Mesenchymal stem cell (in vitro differentiated cells and primary cell): ENCODE results near the gene DRICH1.
"Not testable (repeated sequence)": the region's sequence is repeated elsewhere in the genome, so short reads cannot be mapped to it uniquely, and the experiment has no call there.

Source experiments
- DNase-seq: peaks from one replicate; pipeline ENCODE4 v3.0.0-alpha.2; 2013
- H2AFZ ChIP-seq: one replicate; pipeline ENCODE4 v1.6.1; 2013; ENCODE audit warnings: low read depth, mild to moderate bottlenecking, control low read depth, inconsistent platforms, low read length, moderate library complexity
- H2AK5ac ChIP-seq: 2 replicates; pipeline ENCODE4 v1.6.1; 2013; ENCODE audit warnings: low read length, moderate library complexity, mild to moderate bottlenecking, inconsistent platforms; ENCODE audit not compliant: severe bottlenecking
- H2BK120ac ChIP-seq: one replicate; pipeline ENCODE4 v1.6.1; 2013; ENCODE audit warnings: low read depth, mild to moderate bottlenecking, inconsistent platforms, low read length, moderate library complexity
- H2BK12ac ChIP-seq, 2 experiments: one replicate each; pipeline ENCODE4 v1.6.1; 2013; ENCODE audit warnings: inconsistent platforms in 2 of 2, low read length in 2 of 2, mild to moderate bottlenecking in 2 of 2, moderate library complexity in 2 of 2, control low read depth in 1 of 2
- H2BK15ac ChIP-seq: one replicate; pipeline ENCODE4 v1.6.1; 2013; ENCODE audit warnings: mild to moderate bottlenecking, low read depth, inconsistent platforms; ENCODE audit not compliant: poor library complexity, severe bottlenecking
- H2BK5ac ChIP-seq: 2 replicates; pipeline ENCODE4 v1.6.1; 2013; ENCODE audit warnings: low read depth, mild to moderate bottlenecking, low read length, control low read depth, inconsistent platforms; ENCODE audit not compliant: poor library complexity, severe bottlenecking
- H3K14ac ChIP-seq, 2 experiments: one replicate each; pipeline ENCODE4 v1.6.1; 2013; ENCODE audit warnings: inconsistent platforms in 2 of 2, low read length in 2 of 2, control low read depth in 1 of 2, mild to moderate bottlenecking in 1 of 2, moderate library complexity in 1 of 2
- H3K18ac ChIP-seq, 2 experiments: one replicate each; pipeline ENCODE4 v1.6.1; 2013; ENCODE audit warnings: inconsistent platforms in 2 of 2, low read length in 2 of 2, control low read depth in 1 of 2, low read depth in 1 of 2, mild to moderate bottlenecking in 1 of 2
- H3K23ac ChIP-seq, 2 experiments: one replicate each; pipeline ENCODE4 v1.6.1; 2013; ENCODE audit warnings: inconsistent platforms in 2 of 2, low read length in 2 of 2, mild to moderate bottlenecking in 2 of 2, moderate library complexity in 2 of 2, control low read depth in 1 of 2
- H3K27ac ChIP-seq: 2 replicates; pipeline ENCODE4 v1.5.1; 2013; ENCODE audit warnings: mild to moderate bottlenecking, moderate library complexity, low read length, control low read depth, inconsistent platforms; ENCODE audit not compliant: poor library complexity, severe bottlenecking
- H3K27me3 ChIP-seq, 2 experiments: 2 replicates each; pipeline versions ENCODE4 v1.6.1 to v1.7.0; 2013; ENCODE audit warnings: low read length in 2 of 2, mild to moderate bottlenecking in 2 of 2, moderate library complexity in 2 of 2, control low read depth in 1 of 2, inconsistent platforms in 1 of 2; ENCODE audit not compliant: control insufficient read depth in 1 of 2, insufficient read depth in 1 of 2
- H3K36me3 ChIP-seq, 2 experiments: 2 replicates each; pipeline versions ENCODE4 v1.6.1 to v1.7.0; 2013; ENCODE audit warnings: low read length in 2 of 2, control low read depth in 1 of 2, inconsistent platforms in 1 of 2, low read depth in 1 of 2, mild to moderate bottlenecking in 1 of 2; ENCODE audit not compliant: insufficient read depth in 2 of 2, control insufficient read depth in 1 of 2
- H3K4ac ChIP-seq, 2 experiments: one replicate each; pipeline ENCODE4 v1.6.1; 2013; ENCODE audit warnings: inconsistent platforms in 2 of 2, low read length in 2 of 2, mild to moderate bottlenecking in 2 of 2, moderate library complexity in 2 of 2, control low read depth in 1 of 2, low read depth in 1 of 2
- H3K4me1 ChIP-seq: 2 replicates; pipeline ENCODE4 v1.6.1; 2013; ENCODE audit warnings: low read depth, low read length, control low read depth; ENCODE audit not compliant: control insufficient read depth, insufficient read depth
- H3K4me2 ChIP-seq: 2 replicates; pipeline ENCODE4 v1.6.1; 2013; ENCODE audit warnings: low read length, mild to moderate bottlenecking, inconsistent platforms; ENCODE audit not compliant: poor library complexity, severe bottlenecking
- H3K4me3 ChIP-seq, 2 experiments: 2 replicates each; pipeline versions ENCODE4 v1.5.1 to v1.7.0; 2013; ENCODE audit warnings: low read length in 2 of 2, mild to moderate bottlenecking in 2 of 2, control low read depth in 1 of 2, low read depth in 1 of 2; ENCODE audit not compliant: insufficient read depth in 1 of 2
- H3K79me1 ChIP-seq: replicated peaks from 2 replicates; pipeline ENCODE4 v1.6.1; 2013; ENCODE audit warnings: mild to moderate bottlenecking, control low read depth, low read length, inconsistent platforms; ENCODE audit not compliant: poor library complexity, severe bottlenecking
- H3K9ac ChIP-seq: 2 replicates; pipeline ENCODE4 v1.7.0; 2013; ENCODE audit warnings: mild to moderate bottlenecking, low read length, moderate library complexity
- H3K9me3 ChIP-seq: 2 replicates; pipeline ENCODE4 v1.7.0; 2013; ENCODE audit warnings: mild to moderate bottlenecking, low read length; ENCODE audit not compliant: control insufficient read depth
- H4K8ac ChIP-seq: one replicate; pipeline ENCODE4 v1.6.1; 2013; ENCODE audit warnings: inconsistent platforms, mild to moderate bottlenecking, low read length, moderate library complexity
- H4K91ac ChIP-seq: one replicate; pipeline ENCODE4 v1.6.1; 2013; ENCODE audit warnings: mild to moderate bottlenecking, low read length, inconsistent platforms
- WGBS: methylation state at CpG from one replicate; pipeline ENCODE4 v1.1.7; 2013; ENCODE audit warnings: mixed read lengths; 5-methylcytosine and 5-hydroxymethylcytosine counted together

DRICH1 gene

DNA sequence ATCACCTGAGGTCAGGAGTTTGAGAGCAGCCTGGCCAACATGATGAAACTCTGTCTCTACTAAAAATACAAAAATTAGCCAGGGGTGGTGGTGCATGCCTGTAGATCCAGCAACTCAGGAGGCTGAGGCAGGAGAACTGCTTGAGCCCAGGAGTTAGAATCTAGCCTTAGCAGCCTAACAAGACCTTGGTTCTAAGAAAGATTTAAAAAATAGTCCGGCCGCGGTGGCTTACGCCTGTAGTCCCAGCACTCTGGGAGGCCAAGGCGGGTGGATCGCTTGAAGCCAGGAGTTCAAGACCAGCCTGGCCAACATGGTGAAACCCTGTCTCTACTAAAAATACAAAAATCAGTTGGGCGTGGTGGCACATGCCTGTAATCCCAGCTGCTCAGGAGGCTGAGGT, 14.4 kb upstream of the DRICH1 start:
- H2AK5ac ChIP-seq, H3K14ac ChIP-seq, DNase-seq, H3K27me3 ChIP-seq, H3K4me1 ChIP-seq, H2BK120ac ChIP-seq, H3K4me3 ChIP-seq, H2BK12ac ChIP-seq, H3K4me2 ChIP-seq, H3K4ac ChIP-seq, H3K9me3 ChIP-seq, H4K91ac ChIP-seq, H3K27ac ChIP-seq, H4K8ac ChIP-seq, H2BK5ac ChIP-seq, H3K79me1 ChIP-seq, H3K23ac ChIP-seq, H3K9ac ChIP-seq, H2AFZ ChIP-seq, H3K18ac ChIP-seq, H3K36me3 ChIP-seq, H2BK15ac ChIP-seq: not testable (repeated sequence)
- WGBS, result 96% methylated on average over 6 of the region's 7 CpGs

DNA sequence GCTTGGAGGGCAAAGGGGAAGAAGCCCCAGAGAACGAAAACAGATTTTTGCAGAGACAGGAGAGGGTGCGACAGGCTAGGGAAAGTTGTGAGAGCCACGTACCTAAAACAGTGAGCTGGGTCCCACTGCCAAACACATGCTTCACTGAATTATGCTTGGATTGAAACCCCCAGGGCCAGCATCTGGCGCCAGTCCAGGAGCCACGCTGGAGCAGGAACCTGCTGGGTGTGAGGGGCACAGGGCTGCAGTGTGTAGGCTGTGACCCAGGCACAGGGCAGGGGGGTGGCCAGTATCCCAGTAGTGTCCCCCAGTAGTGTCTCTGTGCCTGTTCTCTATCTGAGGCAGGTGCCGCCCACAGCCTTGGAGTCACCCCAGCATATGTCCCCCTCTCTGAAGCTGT, 8.1 kb upstream of the DRICH1 start:
- 88% methylated on average over 6 of the region's 6 CpGs for WGBS
- H4K8ac ChIP-seq, H3K14ac ChIP-seq, H2BK5ac ChIP-seq, H3K79me1 ChIP-seq, DNase-seq, H3K23ac ChIP-seq, H4K91ac ChIP-seq, H2BK120ac ChIP-seq, H3K4ac ChIP-seq, H3K36me3 ChIP-seq, H2BK12ac ChIP-seq, H3K4me2 ChIP-seq, H3K18ac ChIP-seq, H2AFZ ChIP-seq, H3K9ac ChIP-seq, H2BK15ac ChIP-seq, H3K4me1 ChIP-seq, H3K27ac ChIP-seq, H2AK5ac ChIP-seq, H3K27me3 ChIP-seq, H3K9me3 ChIP-seq, H3K4me3 ChIP-seq: not testable (repeated sequence)

- no peak overlapping the region for H3K18ac ChIP-seq
- H2BK120ac ChIP-seq, result no peak overlapping the region
- no peak overlapping the region for H3K23ac ChIP-seq
- no peak overlapping the region for H3K14ac ChIP-seq
- H3K36me3 ChIP-seq, result no peaks in the 10 kb centered on the region
- H2BK12ac ChIP-seq, result no peak overlapping the region
- H3K27me3 ChIP-seq, result no peaks in the 10 kb centered on the region
- no peak for DNase-seq
- no peak overlapping the region for H2BK5ac ChIP-seq
- no peak overlapping the region for H3K4me3 ChIP-seq
- H3K79me1 ChIP-seq, result no peaks in the 10 kb centered on the region
- H2AFZ ChIP-seq, result no peak overlapping the region
- H3K4ac ChIP-seq, result no peak overlapping the region
- H2AK5ac ChIP-seq, result no peak overlapping the region
- no peak overlapping the region for H3K4me2 ChIP-seq
- H4K8ac ChIP-seq, result no peak overlapping the region
- WGBS, result 94% methylated on average over 7 of the region's 7 CpGs
- no peak overlapping the region for H4K91ac ChIP-seq
- H3K27ac ChIP-seq, result no peak overlapping the region
- no peaks in the 10 kb centered on the region for H3K9me3 ChIP-seq
- no peak overlapping the region for H2BK15ac ChIP-seq
- no peak overlapping the region for H3K9ac ChIP-seq
- no peaks in the 10 kb centered on the region for H3K4me1 ChIP-seq
Measured at GRCh38 chr22:23639661-23640060, 7.5 kb upstream of the DRICH1 start.

DNA sequence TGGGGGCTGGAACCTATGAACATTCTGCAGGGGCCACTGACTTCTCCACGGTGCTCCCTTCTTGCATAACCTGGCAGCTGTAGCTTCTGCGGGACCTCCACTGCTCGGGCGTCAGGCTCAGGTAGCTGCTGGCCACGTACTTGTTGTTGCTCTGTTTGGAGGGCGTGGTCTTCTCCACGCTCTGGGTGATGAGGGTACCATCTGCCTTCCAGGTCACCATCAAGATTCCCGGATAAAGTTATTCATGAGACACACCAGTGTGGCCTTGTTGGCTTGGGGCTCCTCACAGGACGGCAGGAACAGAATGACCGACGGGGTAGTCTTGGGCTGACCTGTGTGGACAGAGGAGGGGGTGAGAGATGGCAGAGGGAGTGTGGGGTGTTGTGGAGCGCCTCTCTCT, 6.5 kb upstream of the DRICH1 start:
- no peak overlapping the region for H3K4ac ChIP-seq
- H2AK5ac ChIP-seq, result no peak overlapping the region
- H3K4me3 ChIP-seq, result no peak overlapping the region
- no peak overlapping the region for H3K14ac ChIP-seq
- H3K27me3 ChIP-seq, result no peaks in the 10 kb centered on the region
- H3K23ac ChIP-seq, result no peak overlapping the region
- no peak overlapping the region for H3K4me2 ChIP-seq
- H3K9ac ChIP-seq, result no peak overlapping the region
- H4K91ac ChIP-seq, result no peak overlapping the region
- H3K4me1 ChIP-seq, result no peaks in the 10 kb centered on the region
- no peak overlapping the region for H2AFZ ChIP-seq
- H4K8ac ChIP-seq, result no peak overlapping the region
- WGBS, result 89% methylated on average over 8 of the region's 12 CpGs
- no peak overlapping the region for H2BK120ac ChIP-seq
- DNase-seq, result no peak
- no peaks in the 10 kb centered on the region for H3K79me1 ChIP-seq
- H3K27ac ChIP-seq, result no peak overlapping the region
- H2BK5ac ChIP-seq, result no peak overlapping the region
- no peak overlapping the region for H2BK12ac ChIP-seq
- H3K9me3 ChIP-seq, result no peaks in the 10 kb centered on the region
- H3K36me3 ChIP-seq, result no peaks in the 10 kb centered on the region
- H3K18ac ChIP-seq, result no peak overlapping the region
- no peak overlapping the region for H2BK15ac ChIP-seq
